K562 (cell line): ENCODE measurements around the gene ZDHHC14. TPM values are rescaled to one million over a fixed set of nuclear protein-coding genes. Genes with fewer than 3 reads are reported as not detected.

Source experiments
- ATAC-seq: fragments of 200-7000 bp; cut with Tn5 transposase; 3 replicates; pipeline ENCODE4 v1.9.1; 2020; ENCODE audit warnings: moderate library complexity
- BruUV-seq: library from RNA; stranded (reverse); fragments of 400-500 nt; replicated peaks from 2 replicates; lab custom pipeline; 2021; lab: Mats Ljungman, UMichigan
- CTCF ChIA-PET: fragments of 300-600 bp; formaldehyde crosslinking; extraction: SDS; loops from one replicate; lab custom pipeline; 2021; ENCODE audit warnings: low intra/inter-chr PET ratio; lab: Yijun Ruan, JAX
- POLR2A ChIA-PET: fragments of 300-600, 350-650 bp; sonication (Branson Sonifier 250); formaldehyde crosslinking; extraction: SDS; loops from one replicate; lab custom pipeline; 2021; ENCODE audit warnings: antibody characterized with exemption, inconsistent platforms; lab: Yijun Ruan, JAX
- DNase-seq, 4 experiments: peaks; one replicate each; pipeline versions ENCODE4 v3.0.0 to v3.0.0-alpha.2; 2011 to 2018; ENCODE audit warnings: low spot score in 3 of 4, mixed read lengths in 3 of 4; ENCODE audit errors: extremely low read depth in 1 of 4
- FAIRE-seq: peaks from 2 replicates; lab custom pipeline; 2011; peaks lifted over from hg19 to GRCh38; lab: Jason Lieb, UNC
- H2AFZ ChIP-seq: 2 replicates; pipeline ENCODE4 v1.6.0; 2011; ENCODE audit warnings: low read depth, low read length, control low read depth, inconsistent platforms
- H3K27ac ChIP-seq: fragments of 200-600 bp; 3 replicates; pipeline ENCODE4 v1.8.0; 2011; ENCODE audit warnings: low read depth, mild to moderate bottlenecking, control low read depth, inconsistent platforms, low read length, moderate library complexity, mixed read lengths; ENCODE audit errors: extremely low read depth
- H3K27me3 ChIP-seq, 2 experiments: fragments of 300-600 bp in 1 of 2; 2 replicates in 1 of 2; 3 replicates in 1 of 2; pipeline versions ENCODE4 v1.6.0 to v1.8.0; 2011; ENCODE audit warnings: inconsistent platforms in 2 of 2, low read length in 2 of 2, mild to moderate bottlenecking in 1 of 2, mixed read lengths in 1 of 2, moderate library complexity in 1 of 2; ENCODE audit not compliant: control insufficient read depth in 2 of 2, insufficient read depth in 2 of 2
- H3K36me3 ChIP-seq: fragments of 300-600 bp; 3 replicates; pipeline ENCODE4 v1.8.0; 2011; ENCODE audit warnings: mild to moderate bottlenecking, low read length, inconsistent platforms; ENCODE audit not compliant: control insufficient read depth, insufficient read depth
- H3K4me1 ChIP-seq, 2 experiments: fragments of 200-600 bp in 1 of 2; replicated peaks in 1 of 2; 2 replicates in 1 of 2; 3 replicates in 1 of 2; pipeline versions ENCODE4 v1.5.1 to v1.8.0; 2011; ENCODE audit warnings: inconsistent platforms in 2 of 2, low read length in 2 of 2, mild to moderate bottlenecking in 1 of 2, mixed read lengths in 1 of 2, moderate library complexity in 1 of 2; ENCODE audit not compliant: control insufficient read depth in 2 of 2, insufficient read depth in 2 of 2
- H3K4me2 ChIP-seq: 2 replicates; pipeline ENCODE4 v1.6.1; 2011; ENCODE audit warnings: low read length, control low read depth, inconsistent platforms, mixed read lengths; ENCODE audit not compliant: insufficient read depth
- H3K4me3 ChIP-seq: fragments of 200-600 bp; sonication (generic), shearing (Covaris generic); 2 replicates; pipeline ENCODE4 v1.5.1; 2016; ENCODE audit warnings: control low read depth, inconsistent platforms
- H3K79me2 ChIP-seq: fragments of 200-600 bp; 3 replicates; pipeline ENCODE4 v1.8.0; 2011; ENCODE audit warnings: low read length, inconsistent platforms; ENCODE audit not compliant: control insufficient read depth, insufficient read depth
- H3K9ac ChIP-seq, 2 experiments: 2 replicates each; pipeline versions ENCODE4 v1.6.0 to v1.6.1; 2011; ENCODE audit warnings: low read depth in 2 of 2, low read length in 2 of 2, control low read depth in 1 of 2, inconsistent platforms in 1 of 2, mild to moderate bottlenecking in 1 of 2, mixed read lengths in 1 of 2; ENCODE audit not compliant: insufficient read depth in 1 of 2
- H3K9me1 ChIP-seq: one replicate; pipeline ENCODE4 v1.6.0; 2011; ENCODE audit warnings: inconsistent platforms, mild to moderate bottlenecking, low read length, moderate library complexity; ENCODE audit not compliant: control insufficient read depth, insufficient read depth
- H3K9me3 ChIP-seq: replicated peaks from 2 replicates; pipeline ENCODE4 v1.5.1; 2011; ENCODE audit warnings: low read depth, low read length, inconsistent platforms; ENCODE audit not compliant: control insufficient read depth, insufficient read depth
- H4K20me1 ChIP-seq: replicated peaks from 2 replicates; pipeline ENCODE4 v1.6.1; 2011; ENCODE audit warnings: low read length, inconsistent platforms, mixed read lengths; ENCODE audit not compliant: control insufficient read depth, insufficient read depth
- BRD4 ChIP-seq: fragments of 200-600 bp; sonication (generic); IDR thresholded peaks from 2 replicates; pipeline ENCODE4 v1.6.1; 2017; ENCODE audit warnings: inconsistent platforms
- ELF1 ChIP-seq: fragments of 200-800 bp; sonication (Bioruptor generic); IDR thresholded peaks from 2 replicates; pipeline ENCODE4 v1.6.1; 2016; ENCODE audit warnings: missing genetic modification characterization, missing compliant biosample characterization
- RFX7 ChIP-seq: fragments of 250-450 bp; sonication (Bioruptor Pico); IDR thresholded peaks from 2 replicates; pipeline ENCODE4 v1.5.1; 2021; ENCODE audit warnings: mild to moderate bottlenecking
- SAFB ChIP-seq: fragments of 200-400 bp; formaldehyde crosslinking; IDR thresholded peaks from 2 replicates; pipeline ENCODE4 v1.6.1; 2017; ENCODE audit warnings: low read depth, low read length, borderline replicate concordance
- SMAD2 ChIP-seq: fragments of 150-350 bp; IDR thresholded peaks from 2 replicates; pipeline ENCODE4 v1.6.1; 2014; ENCODE audit warnings: low read depth, mild to moderate bottlenecking, low read length
- STAT5A ChIP-seq: IDR thresholded peaks from 2 replicates; pipeline ENCODE4 v1.6.1; 2012; ENCODE audit warnings: low read length, inconsistent platforms, borderline replicate concordance
- WHSC1 ChIP-seq: IDR thresholded peaks from one replicate; pipeline ENCODE4 v1.6.1; 2012; ENCODE audit warnings: low read length, control low read depth, inconsistent platforms
- WGBS: fragments of 100-300 bp; shearing (Covaris generic); methylation state at CpG from one replicate; pipeline ENCODE4 v1.1.6; 2016; ENCODE audit warnings: low coverage, mixed read lengths; ENCODE audit not compliant: insufficient coverage; ENCODE audit errors: missing lambda C conversion rate; 5-methylcytosine and 5-hydroxymethylcytosine counted together
- in situ Hi-C: fragments of 300-500 bp; cut with MboI; formaldehyde crosslinking; loops from 4 replicates; pipeline ENCODE4 v1.15.0; 2018; ENCODE audit warnings: inconsistent platforms, mixed read lengths
- intact Hi-C: fragments of 100-400 bp; cut with micrococcal nuclease; formaldehyde crosslinking; loops from 2 replicates; pipeline ENCODE4 v1.14.2; 2022
- polyA plus RNA-seq, 8 experiments: library from polyadenylated mRNA; depleted of rRNA in 4 of 8; stranded (reverse) in 5 of 8; unstranded in 3 of 8; fragments of >200 nt; fragmentation: Nextera tagmentation in 2 of 8; fragmentation: Illumina TruSeq in 1 of 8; extraction: Ambion mirVana in 2 of 8; extraction: Trizol in 1 of 8; gene quantifications; 2 replicates each; pipeline versions ENCODE4 v1.2.1 to v1.2.3, GENCODE V29; 2011 to 2014; ENCODE audit warnings: inconsistent platforms in 1 of 8, missing spikeins in 1 of 8
- total RNA-seq, 7 experiments: library from RNA; depleted of rRNA in 6 of 7; stranded (reverse); fragments of >200 nt in 6 of 7; fragmentation: Illumina TruSeq in 2 of 7; extraction: Trizol in 2 of 7; gene quantifications; 2 replicates each; pipeline versions ENCODE4 v1.2.1 to v1.2.3, GENCODE V29; 2011 to 2021; ENCODE audit warnings: low replicate concordance in 1 of 7
- TF ChIP-seq, protein P1 (sequence below): fragments of 250-450 bp; sonication (Bioruptor Pico); IDR thresholded peaks from 2 replicates; pipeline ENCODE4 v1.9.0; 2021; ENCODE audit warnings: mild to moderate bottlenecking

The ZDHHC14 gene
- total and polyA plus RNA-seq, 9 of the 15 experiments (the other 6 are each of a cell fraction or from before 2014, with no cell fraction given) = 0.92 to 23.1 (median 13.8) TPM

GRCh38 chr6:157603971-157604370 lies 223.0 kb downstream of the ZDHHC14 start:
- Histone ChIP-seq H3K9me3 (no peaks in the 10 kb centered on the region), H4K20me1 (no peaks in the 10 kb centered on the region), H3K27ac (no peak overlapping the region), H3K4me1 (no peaks in the 10 kb centered on the region), H3K36me3 (no peaks in the 10 kb centered on the region; the same call in 2 of the 3 replicates), H3K9ac (no peak overlapping the region), H3K4me2 (no peak overlapping the region), H3K27me3 (no peaks in the 10 kb centered on the region), H3K9me1 (no peaks in the 10 kb centered on the region), H3K79me2 (no peaks in the 10 kb centered on the region), H3K4me3 (no peak overlapping the region), H2AFZ (no peak overlapping the region)
- FAIRE-seq = no peak
- 78% methylated on average over 5 of the region's 5 CpGs for WGBS
- no peak for DNase-seq
- no peak for ATAC-seq
- in situ Hi-C loops (no loop called here), intact Hi-C loops (no loop called here)
- no TSS peak for BruUV-seq
- ChIA-PET CTCF (no interaction called here), POLR2A (interaction anchor here (0.6 kb wide), 1 partner anchor 20 kb away, joined by 3 read pairs; no protein-coding TSS in a partner anchor)
- no peak for TF ChIP-seq STAT5A
- TF ChIP-seq RFX7 (CRISPR knock-in tag) = no peak
- TF ChIP-seq SAFB = no peak
- TF ChIP-seq, protein P1, sequence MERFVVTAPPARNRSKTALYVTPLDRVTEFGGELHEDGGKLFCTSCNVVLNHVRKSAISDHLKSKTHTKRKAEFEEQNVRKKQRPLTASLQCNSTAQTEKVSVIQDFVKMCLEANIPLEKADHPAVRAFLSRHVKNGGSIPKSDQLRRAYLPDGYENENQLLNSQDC (CRISPR knock-in tag) = no peak

DNA sequence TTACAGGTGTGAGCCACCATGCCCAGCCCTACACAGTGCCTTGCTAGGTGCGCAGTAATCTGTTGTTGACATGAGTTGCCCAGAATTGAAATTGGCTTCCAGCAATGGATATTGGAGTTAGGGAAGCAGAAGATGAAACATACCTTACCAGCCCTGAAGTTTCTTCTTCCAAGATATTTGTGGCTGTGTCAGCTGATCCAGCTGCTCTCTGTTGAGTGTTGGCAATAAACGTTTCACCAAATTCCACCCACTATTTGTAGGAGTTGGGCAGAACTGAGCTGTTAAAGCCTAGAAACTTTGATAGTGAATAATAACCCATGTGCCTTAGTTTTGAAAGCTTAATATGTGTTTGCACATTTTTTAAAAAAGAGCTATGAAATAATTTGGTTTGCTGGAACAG lies 223.8 kb downstream of the ZDHHC14 start:
- in situ Hi-C loops = no loop called here

More for the DNA sequence above, 223.8 kb downstream of the ZDHHC14 start:
- no peak overlapping the region for H3K4me3 ChIP-seq
- TF ChIP-seq ELF1 (tag) (no peak), WHSC1 (no peak), SMAD2 (no peak), BRD4 (no peak)
- TF ChIP-seq, all 486 proteins: peak for 0
- DNase-seq (no peak), ATAC-seq (no peak), FAIRE-seq (no peak)
- Histone ChIP-seq H3K4me2 (no peak overlapping the region), H3K36me3 (no peaks in the 10 kb centered on the region; the same call in 2 of the 3 replicates), H3K27ac (no peak overlapping the region), H3K4me1 (no peaks in the 10 kb centered on the region), H4K20me1 (no peaks in the 10 kb centered on the region), H3K27me3 (no peaks in the 10 kb centered on the region), H3K9ac (no peak overlapping the region), H2AFZ (no peak overlapping the region), H3K9me3 (no peaks in the 10 kb centered on the region), H3K79me2 (no peaks in the 10 kb centered on the region), H3K9me1 (no peaks in the 10 kb centered on the region)
- CTCF ChIA-PET = no interaction called here
- 49% methylated on average over 2 of the region's 2 CpGs for WGBS
- intact Hi-C loops = no loop called here
- POLR2A ChIA-PET = interaction anchor here (0.7 kb wide), 1 partner anchor 145 kb away, joined by 3 read pairs; no protein-coding TSS in a partner anchor
- BruUV-seq = no TSS peak
